AG10803 (cell line): ENCODE results near the gene FERMT3.

Experiments used
- DNase-seq: peaks from one replicate; pipeline ENCODE4 v3.0.0; 2010; ENCODE audit warnings: low read depth
- H3K4me3 ChIP-seq: 2 replicates; pipeline ENCODE4 v1.5.1; 2011; ENCODE audit warnings: mild to moderate bottlenecking, low read length, control low read depth
- TF ChIP-seq, protein P1 (sequence below): conservative IDR thresholded peaks from 2 replicates; pipeline ENCODE4 v1.5.1; 2011; ENCODE audit warnings: mild to moderate bottlenecking, low read length, control low read depth, inconsistent platforms

The FERMT3 gene

DNA sequence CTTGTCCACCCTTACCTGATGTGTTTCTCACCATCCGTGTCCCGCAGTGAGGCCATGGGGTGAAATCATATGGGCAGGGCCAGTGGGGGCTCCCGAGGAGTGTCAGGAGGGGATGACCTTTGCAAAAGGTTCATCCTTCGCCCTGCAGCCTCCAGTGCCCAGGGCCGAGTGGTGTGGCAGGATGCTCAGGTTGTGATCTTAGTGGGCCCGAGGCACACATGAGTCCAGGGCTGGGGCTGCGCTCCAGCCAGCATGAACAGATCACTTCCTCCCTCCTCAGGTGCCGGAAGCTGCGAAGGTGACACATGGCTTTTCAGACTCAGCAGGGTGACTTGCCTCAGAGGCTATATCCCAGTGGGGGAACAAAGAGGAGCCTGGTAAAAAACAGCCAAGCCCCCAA, 31.6 kb downstream of the FERMT3 start:
- H3K4me3 ChIP-seq = no peak overlapping the region
- no peak for DNase-seq
- TF ChIP-seq, protein P1, sequence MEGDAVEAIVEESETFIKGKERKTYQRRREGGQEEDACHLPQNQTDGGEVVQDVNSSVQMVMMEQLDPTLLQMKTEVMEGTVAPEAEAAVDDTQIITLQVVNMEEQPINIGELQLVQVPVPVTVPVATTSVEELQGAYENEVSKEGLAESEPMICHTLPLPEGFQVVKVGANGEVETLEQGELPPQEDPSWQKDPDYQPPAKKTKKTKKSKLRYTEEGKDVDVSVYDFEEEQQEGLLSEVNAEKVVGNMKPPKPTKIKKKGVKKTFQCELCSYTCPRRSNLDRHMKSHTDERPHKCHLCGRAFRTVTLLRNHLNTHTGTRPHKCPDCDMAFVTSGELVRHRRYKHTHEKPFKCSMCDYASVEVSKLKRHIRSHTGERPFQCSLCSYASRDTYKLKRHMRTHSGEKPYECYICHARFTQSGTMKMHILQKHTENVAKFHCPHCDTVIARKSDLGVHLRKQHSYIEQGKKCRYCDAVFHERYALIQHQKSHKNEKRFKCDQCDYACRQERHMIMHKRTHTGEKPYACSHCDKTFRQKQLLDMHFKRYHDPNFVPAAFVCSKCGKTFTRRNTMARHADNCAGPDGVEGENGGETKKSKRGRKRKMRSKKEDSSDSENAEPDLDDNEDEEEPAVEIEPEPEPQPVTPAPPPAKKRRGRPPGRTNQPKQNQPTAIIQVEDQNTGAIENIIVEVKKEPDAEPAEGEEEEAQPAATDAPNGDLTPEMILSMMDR = no peak

DNA sequence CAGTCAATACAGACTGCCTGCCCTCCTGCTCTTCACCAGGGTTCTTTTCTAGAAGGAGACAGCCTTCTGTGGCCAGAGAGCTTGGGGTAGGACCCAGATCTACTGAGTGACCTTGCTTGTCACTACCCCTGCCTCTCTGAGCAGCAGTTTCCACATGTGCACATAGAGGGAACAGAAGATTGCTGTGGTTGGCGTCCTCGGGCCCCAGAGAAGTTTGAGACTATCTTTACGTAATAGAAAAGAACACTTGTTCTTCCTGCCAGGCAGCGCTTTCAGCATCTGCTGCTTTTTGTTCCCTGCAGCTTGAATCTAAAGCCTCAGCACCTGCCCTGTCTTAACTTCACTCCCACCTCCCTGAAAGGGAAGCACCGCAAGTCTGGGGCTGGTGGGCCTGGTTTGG, 32.5 kb downstream of the FERMT3 start:
- no peak for DNase-seq
- TF ChIP-seq, protein P1 = no peak
- H3K4me3 ChIP-seq = no peak overlapping the region

DNA sequence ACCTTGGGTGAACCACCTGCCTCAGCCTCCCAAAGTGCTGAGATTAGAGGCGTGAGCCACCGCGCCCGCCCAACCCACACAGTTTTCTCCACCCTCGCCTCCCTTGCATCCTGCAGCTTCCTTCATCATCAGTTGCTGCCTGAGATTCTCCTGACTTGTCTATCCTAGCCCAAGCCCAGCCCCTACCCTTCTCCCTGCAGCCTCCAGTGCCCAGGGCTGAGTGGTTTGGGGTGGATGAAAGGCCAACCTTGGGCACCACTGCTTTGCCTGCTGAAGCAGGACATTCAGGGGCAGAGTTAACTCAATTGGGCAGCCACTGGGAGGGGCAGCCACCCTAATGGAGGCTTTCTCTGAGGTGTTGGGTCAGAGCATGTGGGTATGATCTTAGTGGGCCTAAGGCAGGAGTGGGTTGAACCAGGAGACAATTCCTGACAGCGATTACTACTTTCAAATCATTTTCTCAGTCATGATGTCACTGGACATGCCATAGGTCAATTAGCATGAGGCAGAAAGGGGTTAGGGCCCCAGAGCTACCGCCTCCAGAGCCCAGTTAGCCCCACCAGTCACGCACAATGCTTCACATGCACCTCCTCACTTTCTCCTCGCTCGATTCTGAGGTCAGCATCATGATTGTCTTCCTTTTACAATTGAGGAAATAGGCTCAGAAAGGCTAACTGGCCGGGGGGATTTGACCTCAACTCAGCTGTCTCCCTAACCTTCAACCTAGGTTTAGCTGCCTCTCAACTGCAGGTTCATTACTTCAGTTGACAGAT, 33.3 kb downstream of the FERMT3 start:
- H3K4me3 ChIP-seq = peak overlapping the region; percentile 79
- no peak for DNase-seq

DNA sequence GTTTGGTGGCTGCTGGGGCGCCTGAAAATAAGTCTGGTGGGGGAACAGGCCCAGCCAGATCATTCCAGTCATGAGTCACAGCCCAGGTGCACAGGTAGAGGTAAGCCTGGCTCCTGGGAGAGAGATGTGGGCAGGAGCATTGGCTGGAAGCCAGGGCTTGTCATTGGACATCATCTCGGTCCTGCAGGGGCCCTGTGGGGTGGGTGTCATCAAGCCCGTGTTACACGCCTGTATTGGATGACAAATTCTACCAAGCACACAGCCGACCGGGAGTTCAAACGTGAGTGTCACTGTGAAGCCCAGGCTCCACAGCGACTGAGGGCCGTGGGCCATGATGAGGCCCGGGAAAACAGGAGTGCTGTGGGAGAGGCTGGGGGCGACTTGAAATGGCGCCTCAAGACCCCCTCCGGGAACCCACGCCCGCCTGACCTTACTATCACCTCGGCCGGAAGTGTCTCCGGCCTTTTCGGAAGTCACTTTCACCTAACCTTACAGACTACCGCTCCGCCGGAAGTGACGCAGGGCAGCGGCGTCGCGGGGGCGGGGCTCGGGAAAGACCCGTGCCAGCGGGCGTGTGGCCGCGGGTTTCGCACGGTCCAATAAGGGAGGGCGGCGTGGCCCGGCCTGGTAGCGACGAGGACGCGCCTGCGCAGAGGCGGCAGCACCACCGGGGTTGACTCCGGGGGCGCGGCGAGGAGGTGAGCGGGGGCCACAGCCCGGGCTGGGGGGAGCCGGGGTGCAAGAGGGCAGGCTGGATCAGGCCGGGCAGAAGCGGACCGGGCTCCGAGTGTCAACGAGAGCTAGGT, 34.1 kb downstream of the FERMT3 start, which contains the start of gene FKBP2:
Gene FKBP2, plus strand, starts transcription at position 661 of the 806 bp plus-strand sequence. CDS start 1,293 bp downstream, outside the sequence.
- TF ChIP-seq, protein P1 = no peak
- DNase-seq = peak; percentile 96
- peak within 1 kb of the TSS; percentile 82 for H3K4me3 ChIP-seq

More for the DNA sequence above, 33.3 kb downstream of the FERMT3 start:
- TF ChIP-seq, protein P1 = no peak

DNA sequence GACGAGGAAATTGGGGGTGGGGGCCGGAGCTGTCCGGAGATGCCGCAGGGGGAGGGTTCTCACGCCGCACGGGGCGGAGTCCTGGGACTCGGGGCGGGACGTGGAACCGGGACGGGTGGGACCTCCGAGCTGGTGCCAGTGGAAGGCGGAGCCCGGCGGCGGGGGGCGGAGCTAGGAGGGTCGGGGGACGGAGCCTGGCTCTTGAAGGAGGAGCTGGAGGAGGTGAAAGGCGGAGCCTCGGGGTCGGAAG, 34.6 kb downstream of the FERMT3 start:
- TF ChIP-seq, protein P1 = no peak
- H3K4me3 ChIP-seq = peak overlapping the region; percentile 74
- peak; percentile 99 for DNase-seq

DNA sequence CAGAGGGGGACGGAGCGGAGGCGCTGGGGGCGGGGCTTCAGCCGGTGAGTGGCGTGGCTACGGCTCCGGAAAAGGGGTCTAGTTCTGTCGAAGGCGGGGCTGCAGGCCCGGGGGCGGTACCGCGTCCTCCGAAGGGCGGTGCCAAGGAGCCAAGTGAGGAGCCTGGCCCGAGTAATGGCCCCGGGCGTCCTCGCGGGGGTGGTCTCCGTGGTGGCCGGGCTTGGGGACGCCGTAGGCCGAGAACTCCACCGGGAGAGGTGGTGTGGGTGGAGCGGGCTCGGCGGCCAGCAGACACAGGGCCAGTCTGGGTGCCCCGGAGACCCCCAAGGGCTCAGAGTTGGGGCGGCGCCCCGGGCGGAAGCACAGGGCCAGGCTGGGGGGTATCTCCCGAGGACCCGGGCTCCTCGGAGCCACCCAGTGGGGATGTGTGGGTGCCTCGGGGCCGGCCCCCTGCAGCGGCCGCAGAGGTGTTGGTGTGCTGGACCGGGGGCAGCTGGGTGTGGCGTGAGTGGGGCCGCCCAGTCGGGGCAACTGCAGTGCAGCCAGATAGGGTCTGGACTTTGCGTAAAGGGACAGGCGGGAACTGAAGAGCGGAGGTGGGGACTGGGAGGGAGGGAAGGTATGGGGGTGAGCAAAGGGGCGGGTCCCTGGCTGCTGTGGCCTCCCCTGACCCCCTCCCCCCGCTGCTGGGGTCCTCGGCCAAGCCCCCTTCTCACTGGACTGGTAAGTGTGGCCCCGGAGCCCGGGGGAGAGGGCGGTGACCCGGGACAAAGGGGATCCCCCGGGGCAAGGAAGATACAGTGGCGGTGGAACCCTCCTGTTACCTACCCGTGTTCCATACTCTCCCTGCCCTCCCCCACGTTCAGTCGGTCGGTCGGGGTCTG, 35.2 kb downstream of the FERMT3 start:
- DNase-seq = no peak
- TF ChIP-seq, protein P1 = no peak
- H3K4me3 ChIP-seq = peak overlapping the region; percentile 82
